T1000 (cell line): ENCODE data around the gene NPSR1.
"Not testable (repeated sequence)": the region's sequence is repeated elsewhere in the genome, so short reads cannot be mapped to it uniquely, and the experiment has no call there.

Source experiments
- DNase-seq: peaks from one replicate; lab custom pipeline; 2025; ENCODE audit warnings: mixed read lengths; lab: John Stamatoyannopoulos, UW

The NPSR1 gene

DNA sequence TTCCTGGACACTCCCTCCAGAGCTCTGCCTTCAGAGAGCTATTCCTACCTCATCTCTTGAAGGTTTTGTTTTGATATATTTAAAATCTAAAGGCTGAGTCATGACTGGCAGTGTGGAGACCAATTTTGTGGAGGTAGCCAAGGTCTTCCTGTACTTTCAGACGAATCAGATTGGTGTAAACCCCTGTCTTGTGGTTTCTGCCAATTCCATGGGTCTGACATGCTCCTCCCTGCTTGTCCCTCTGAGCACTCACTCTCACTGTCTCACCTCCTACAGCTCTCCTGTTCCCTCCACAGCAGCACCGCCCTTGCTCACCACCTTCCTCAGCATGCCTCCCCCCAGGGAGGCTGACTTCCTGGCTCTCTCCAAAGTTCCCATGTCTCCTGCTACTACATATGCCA lies 179.8 kb downstream of the NPSR1 start:
- no peak for DNase-seq

DNA sequence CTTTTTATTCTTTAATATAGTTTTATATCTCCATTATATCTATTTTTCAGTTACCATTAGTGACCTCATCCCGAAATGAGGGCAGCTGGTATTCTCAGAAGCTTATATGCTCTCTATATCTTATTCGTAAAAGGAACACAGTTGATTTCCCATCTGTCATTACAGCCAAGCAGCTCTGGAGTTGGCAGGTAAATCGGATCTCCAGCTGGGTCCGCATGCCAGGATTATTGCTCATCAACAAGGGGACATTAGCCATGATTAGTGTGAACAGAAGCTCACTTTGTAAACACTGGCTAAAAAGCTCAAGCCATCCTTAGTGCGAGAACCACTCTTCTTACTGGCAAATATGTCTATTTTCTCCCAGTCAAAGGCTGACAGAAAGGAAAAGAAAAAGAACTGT lies 180.3 kb downstream of the NPSR1 start:
- DNase-seq = no peak

DNA sequence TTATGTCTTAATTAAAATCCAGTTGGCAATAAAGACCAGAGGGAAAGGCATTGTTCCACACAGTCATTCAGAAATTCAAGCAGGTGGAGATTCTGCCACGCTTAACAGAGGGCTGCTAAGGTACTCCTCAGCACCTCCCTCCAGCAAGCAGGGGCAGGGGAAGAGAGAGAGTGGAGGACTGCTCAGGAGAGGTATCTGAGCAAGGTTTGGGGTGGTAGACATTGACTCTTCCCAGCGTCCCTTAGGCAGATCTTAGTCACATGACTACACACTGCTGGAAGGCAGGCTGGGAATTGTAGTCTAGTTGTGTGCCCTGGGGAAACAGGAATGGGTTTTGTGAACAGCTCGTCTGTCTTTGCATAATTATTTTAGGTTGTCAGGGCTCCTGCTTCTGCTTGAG lies 181.6 kb downstream of the NPSR1 start:
- DNase-seq = no peak

DNA sequence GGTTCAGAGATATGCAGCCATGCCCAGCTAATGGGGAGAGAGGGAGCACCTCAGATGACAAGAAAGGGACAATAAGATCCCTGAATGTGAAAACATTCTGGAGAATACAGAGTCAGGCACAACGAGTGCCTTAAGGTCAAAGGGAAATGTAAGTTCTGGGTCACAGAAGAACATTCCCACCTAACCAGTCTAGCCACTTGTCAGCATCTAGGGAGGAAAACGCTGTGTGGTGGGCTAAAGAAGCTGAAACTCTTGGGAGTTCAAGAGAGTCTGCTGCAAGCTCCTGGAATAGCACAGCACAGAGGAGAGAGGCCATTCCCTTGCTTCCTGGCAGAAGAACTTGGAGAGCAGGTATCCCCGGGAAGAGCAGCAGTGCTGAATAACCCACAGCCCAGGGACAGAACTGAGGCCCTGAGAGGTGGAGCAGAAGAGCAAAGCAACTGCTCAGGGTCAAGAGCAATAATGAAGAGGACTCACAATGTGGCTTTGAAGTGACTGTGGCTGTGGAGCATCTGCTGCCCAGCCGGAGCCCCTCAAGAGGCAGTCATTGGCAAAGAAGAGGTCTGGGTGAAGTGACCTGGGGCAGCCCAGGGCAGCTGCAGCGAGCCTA lies 182.3 kb downstream of the NPSR1 start:
- no peak for DNase-seq

DNA sequence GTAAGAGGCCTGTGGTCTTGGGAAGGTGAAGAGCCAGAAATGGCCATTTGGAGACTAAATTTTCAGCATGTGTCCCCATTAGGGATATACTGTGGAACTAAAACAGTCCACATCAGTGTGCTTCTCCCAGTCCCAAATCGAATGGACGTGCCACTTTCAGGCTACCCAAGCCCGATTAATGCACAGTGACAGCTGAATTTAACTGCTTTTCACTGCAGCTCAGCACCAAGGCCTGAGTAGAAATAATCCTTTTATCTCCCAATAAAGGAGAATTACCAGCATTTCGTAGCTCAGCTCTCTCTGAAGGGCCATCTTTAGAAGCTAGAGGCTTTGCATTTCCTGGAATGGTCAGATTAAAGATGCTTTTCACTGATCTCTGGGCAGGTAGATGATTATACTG lies 183.3 kb downstream of the NPSR1 start:
- DNase-seq = no peak

DNA sequence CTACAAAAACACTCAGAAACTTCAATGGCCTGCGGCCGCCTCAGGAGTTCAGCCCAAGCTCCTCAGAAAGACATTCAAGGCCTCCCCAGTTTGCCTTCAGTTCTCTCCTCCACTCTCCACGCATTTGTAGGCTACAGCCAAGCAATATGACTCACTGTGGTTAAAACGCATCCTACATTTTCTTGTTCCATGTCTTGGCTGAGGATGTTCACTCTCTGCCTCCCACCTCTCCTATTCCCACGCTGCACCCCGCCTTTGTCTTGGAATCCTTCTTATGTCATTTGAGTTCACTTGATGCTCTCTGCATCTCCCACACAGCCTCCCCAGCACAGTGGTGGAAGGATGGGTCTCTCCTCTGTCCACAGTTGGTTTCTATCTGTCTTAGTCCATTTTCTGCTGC lies 184.8 kb downstream of the NPSR1 start:
- DNase-seq = no peak

- no peak for DNase-seq
Observed at GRCh38 chr7:34844406-34844805, 186.4 kb downstream of the NPSR1 start.

GRCh38 chr7:34844936-34845665 lies 187.1 kb downstream of the NPSR1 start:
- no peak for DNase-seq

DNA sequence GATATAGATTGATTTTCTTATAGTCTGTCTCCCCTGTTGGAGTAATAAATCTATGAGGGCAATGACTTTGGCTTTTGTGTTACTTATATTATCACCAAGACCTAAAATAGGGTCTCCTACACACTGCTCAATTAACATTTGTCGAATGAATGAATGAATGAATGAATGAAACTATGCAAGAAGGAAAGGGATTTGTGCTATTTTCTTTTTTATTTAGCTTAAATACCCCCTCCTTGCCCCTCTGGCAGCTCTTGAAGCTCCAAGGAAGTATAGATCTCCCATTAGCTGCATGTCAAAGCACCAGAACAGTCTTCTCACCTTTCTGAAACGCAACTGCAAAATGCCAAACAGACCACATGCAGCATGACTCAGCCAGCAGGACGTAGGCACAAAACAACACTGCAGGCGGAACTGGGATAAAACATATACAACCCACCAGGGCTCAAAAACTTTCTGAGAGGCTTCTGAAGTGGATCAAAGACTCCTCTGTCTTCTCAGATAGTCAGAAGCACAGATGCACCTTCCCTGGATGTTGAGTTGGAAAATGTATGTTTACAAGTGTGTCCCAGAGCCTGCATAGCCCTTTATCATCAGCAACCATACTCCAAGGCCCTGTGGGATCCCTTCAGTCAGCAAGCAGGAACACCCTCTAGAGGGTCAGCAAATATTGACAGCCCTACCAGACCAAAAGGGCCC lies 187.8 kb downstream of the NPSR1 start:
- DNase-seq = no peak

GRCh38 chr7:34846976-34847375 lies 189.0 kb downstream of the NPSR1 start:
- DNase-seq = no peak

DNA sequence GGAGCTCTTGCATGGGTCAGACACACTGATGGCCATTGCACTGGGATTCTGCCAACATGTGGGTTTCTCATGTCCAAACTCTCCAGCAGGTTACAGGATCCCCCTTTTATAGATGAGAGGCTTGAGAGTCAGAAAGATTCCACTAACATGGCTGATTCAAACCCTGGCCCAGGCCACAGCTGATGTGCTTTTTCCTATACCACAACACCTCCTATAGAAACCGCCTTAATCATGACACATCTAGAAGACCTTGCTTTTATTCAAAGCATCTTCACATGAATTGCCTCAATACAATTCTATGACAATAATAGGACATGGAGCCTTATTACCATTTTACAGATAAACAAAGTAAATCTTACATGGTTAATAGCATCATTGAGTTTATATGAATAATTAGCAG lies 190.7 kb downstream of the NPSR1 start:
- no peak for DNase-seq

DNA sequence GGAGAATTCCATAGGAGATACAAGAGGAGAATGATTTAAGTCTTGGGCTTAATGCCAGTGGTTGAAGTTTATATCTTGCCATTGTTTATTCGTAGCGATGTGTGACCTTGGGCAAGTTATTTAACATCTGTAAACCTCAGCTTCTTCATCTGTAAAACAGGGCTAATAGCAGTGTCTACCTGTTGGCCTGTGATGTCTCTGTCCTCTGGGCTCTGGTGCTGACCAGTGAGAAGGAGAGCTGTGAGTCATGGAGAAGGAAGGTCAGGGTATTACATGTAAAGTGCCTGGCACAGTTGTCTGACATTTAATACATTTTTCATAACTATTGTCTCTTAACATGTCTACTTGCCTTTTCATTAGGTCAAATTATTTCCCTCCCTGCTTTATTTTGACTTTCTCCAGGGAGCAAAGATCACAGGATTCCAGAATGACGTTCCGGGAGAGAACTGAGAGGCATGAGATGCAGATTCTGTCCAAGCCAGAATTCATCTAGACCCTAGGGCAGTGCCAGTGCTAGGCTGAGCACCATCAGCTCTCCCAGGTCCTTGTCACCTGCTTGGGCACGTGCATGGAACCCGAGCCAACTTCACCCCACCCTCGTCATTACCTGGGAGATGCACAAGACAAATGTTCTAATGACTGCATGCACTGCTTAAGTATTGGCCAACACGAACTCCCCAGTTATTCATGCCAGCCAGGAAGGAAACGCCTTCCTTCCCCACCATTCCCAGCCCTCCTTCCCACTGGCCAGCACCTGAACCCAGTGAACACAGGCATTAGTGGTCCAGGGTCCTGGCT lies 191.3 kb downstream of the NPSR1 start:
- no peak for DNase-seq

DNA sequence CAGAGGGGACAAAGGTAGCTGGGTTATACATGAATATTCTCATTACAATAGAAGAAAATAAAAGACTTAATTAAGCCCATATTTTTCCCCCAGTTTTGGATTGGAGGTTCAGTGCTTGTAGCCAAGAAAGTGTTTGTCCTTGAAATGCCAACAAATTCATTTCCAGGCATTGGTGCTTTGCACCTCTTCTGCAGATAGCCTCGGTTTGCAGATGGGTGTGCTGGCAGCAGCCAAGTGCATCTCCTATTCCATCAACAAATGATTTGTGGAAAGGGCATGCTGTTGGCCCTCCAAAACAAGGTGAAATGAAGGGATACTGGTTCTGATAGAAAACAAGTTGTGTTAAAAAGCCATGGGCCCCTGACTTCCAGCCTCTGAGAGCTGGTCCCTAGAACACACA lies 192.0 kb downstream of the NPSR1 start:
- no peak for DNase-seq

DNA sequence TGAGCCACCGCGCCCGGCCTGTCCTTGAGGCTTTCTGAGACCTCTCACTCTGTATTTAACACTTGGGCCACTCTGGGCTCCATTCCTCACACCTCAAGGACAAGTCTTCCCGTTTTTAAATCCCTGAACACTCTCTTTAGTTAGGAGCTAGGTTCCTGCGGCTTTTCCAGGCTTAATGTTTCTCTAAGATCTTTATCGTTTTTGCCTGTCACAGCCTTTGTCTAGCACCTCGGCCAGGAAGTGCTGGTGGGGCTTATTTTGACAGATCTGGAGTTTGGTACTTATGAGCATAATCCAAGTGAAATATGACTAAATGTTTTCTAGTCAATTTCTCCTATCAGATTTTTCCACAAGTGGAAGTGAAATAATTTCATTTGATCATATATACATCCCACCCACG lies 192.7 kb downstream of the NPSR1 start:
- DNase-seq = no peak

DNA sequence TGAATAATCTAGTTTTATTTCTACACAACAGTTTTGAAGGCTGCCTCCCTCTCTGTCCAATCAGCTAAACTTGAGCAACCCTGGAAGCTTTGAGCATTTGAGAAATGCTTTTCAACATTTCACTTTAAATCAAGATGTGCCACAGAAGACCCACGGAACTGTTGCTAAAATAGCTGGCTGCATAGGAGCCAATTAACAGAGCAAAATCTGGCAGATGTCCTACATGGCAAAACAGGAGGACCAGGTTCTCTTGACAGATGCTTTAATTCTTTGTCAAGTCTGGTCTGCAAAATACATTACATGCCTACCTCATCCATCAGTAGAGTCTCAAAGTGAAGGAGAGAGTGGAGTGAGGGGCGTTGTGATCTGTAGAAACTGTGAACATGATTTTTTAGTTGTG lies 193.4 kb downstream of the NPSR1 start:
- no peak for DNase-seq

GRCh38 chr7:34858444-34858843 lies 200.4 kb downstream of the NPSR1 start:
- DNase-seq = not testable (repeated sequence)

GRCh38 chr7:34859281-34859680 lies 201.3 kb downstream of the NPSR1 start:
- DNase-seq = not testable (repeated sequence)

DNA sequence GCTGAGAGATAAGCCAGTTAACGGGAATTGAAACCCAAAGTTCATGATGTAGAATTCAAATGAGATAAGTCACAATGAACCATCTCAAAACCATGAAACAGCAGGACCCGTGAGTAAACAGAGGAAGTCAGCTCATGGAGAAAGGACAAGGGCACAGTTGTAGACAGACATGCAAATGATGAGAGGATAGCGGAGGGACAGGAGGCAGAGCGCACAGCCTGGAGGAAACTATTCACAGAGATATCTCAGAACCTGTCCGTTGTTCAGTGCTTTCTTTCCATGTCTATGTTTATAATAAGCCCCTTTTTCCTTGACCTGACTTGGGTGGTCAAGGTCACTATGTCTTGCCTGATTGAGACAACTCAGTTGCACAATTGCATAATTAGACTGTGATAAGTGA lies 208.2 kb downstream of the NPSR1 start:
- not testable (repeated sequence) for DNase-seq

DNA sequence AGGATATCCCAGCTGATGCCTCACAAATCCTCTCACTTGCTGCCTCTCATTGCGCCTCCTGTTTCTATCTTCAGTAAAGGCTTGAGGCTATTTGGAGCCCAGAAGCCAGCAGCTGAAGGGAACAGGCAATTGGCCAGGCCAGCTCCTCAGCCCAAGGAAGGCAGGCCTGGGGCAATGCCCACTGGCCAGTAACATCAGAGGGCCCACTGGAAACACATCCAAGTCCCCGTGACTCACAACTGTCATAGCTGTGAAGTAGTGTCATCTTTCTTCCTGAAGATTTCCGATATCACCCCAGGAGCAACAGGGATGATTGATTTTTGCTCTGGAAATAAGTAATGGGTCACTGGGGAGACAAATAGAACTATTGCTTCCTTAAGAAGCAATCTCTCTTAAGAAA lies 209.3 kb downstream of the NPSR1 start:
- peak; percentile 65 for DNase-seq

GRCh38 chr7:34868602-34869001 lies 210.6 kb downstream of the NPSR1 start:
- DNase-seq = not testable (repeated sequence)

- DNase-seq = no peak
Observed at GRCh38 chr7:34869057-34869456, 211.0 kb downstream of the NPSR1 start.

DNA sequence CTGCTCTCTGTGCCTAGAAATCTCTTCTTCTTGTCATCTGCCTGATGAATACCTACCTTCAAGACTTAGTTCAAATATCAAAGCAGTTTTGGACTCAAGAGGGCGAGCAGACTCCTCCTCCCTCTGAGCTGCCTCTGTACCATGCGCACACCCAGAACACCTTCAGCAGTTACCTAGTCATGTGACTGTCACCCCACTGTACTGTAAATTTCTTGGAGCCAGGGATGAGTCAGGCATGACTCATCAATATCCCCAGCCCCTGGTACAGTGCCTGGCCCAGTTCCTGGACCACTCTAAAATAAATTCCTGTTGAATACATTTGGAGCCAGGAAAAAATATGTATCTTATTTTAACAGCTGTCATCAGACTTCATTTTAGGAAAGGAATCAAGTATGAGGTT lies 212.0 kb downstream of the NPSR1 start:
- DNase-seq = not testable (repeated sequence)
